BE2C (cell line): ENCODE data around the gene CENPP.

Experiments used
- DNase-seq: peaks from one replicate; pipeline ENCODE4 v3.0.0-alpha.2; 2020
- H3K27me3 ChIP-seq: fragments of 250-450 bp; sonication (Bioruptor Pico); 2 replicates; pipeline ENCODE4 v1.5.1; 2020; ENCODE audit warnings: mild to moderate bottlenecking
- H3K36me3 ChIP-seq: fragments of 250-450 bp; sonication (Bioruptor Pico); 2 replicates; pipeline ENCODE4 v1.5.1; 2020; ENCODE audit warnings: mild to moderate bottlenecking
- H3K4me1 ChIP-seq: fragments of 250-450 bp; sonication (Bioruptor Pico); 2 replicates; pipeline ENCODE4 v1.5.1; 2020
- H3K4me3 ChIP-seq: 2 replicates; pipeline ENCODE4 v1.5.1; 2011; ENCODE audit warnings: low read depth, low read length
- H3K9me3 ChIP-seq: fragments of 250-450 bp; sonication (Bioruptor Pico); 2 replicates; pipeline ENCODE4 v1.5.1; 2020
- CTCF ChIP-seq: IDR thresholded peaks from 2 replicates; pipeline ENCODE4 v1.5.1; 2012; ENCODE audit warnings: mild to moderate bottlenecking, low read depth, low read length

Gene CENPP

GRCh38 chr9:92603100-92603499 lies 277.3 kb downstream of the CENPP start:
- DNase-seq = no peak
- no peak for TF ChIP-seq CTCF

GRCh38 chr9:92603990-92604389 lies 278.2 kb downstream of the CENPP start:
- H3K4me3 ChIP-seq = no peak overlapping the region
- no peaks in the 10 kb centered on the region for H3K4me1 ChIP-seq
- H3K9me3 ChIP-seq = no peaks in the 10 kb centered on the region
- H3K36me3 ChIP-seq = no peaks in the 10 kb centered on the region
- TF ChIP-seq CTCF = no peak
- H3K27me3 ChIP-seq = no peaks in the 10 kb centered on the region
- DNase-seq = no peak

More at GRCh38 chr9:92603100-92603499, 277.3 kb downstream of the CENPP start:
- no peaks in the 10 kb centered on the region for H3K27me3 ChIP-seq
- no peak overlapping the region for H3K4me3 ChIP-seq
- no peaks in the 10 kb centered on the region for H3K9me3 ChIP-seq
- H3K36me3 ChIP-seq = no peaks in the 10 kb centered on the region
- no peaks in the 10 kb centered on the region for H3K4me1 ChIP-seq

GRCh38 chr9:92605224-92605623 lies 279.5 kb downstream of the CENPP start:
- Histone ChIP-seq H3K36me3 (peaks cover 3% of the 10 kb centered on the region; the same call in 1 of the 2 replicates), H3K4me3 (no peak overlapping the region), H3K4me1 (no peaks in the 10 kb centered on the region; the same call in 1 of the 2 replicates), H3K9me3 (no peaks in the 10 kb centered on the region), H3K27me3 (no peaks in the 10 kb centered on the region)
- no peak for DNase-seq
- no peak for TF ChIP-seq CTCF

GRCh38 chr9:92607088-92607487 lies 281.3 kb downstream of the CENPP start:
- H3K36me3 ChIP-seq = peaks cover 11% of the 10 kb centered on the region
- no peak for DNase-seq
- no peaks in the 10 kb centered on the region for H3K9me3 ChIP-seq
- no peaks in the 10 kb centered on the region; the same call in 1 of the 2 replicates for H3K4me1 ChIP-seq
- no peak overlapping the region for H3K4me3 ChIP-seq
- H3K27me3 ChIP-seq = no peaks in the 10 kb centered on the region
- TF ChIP-seq CTCF = no peak

- no peaks in the 10 kb centered on the region; the same call in 1 of the 2 replicates for H3K4me1 ChIP-seq
- H3K4me3 ChIP-seq = no peak overlapping the region
- DNase-seq = no peak
- peaks cover 13% of the 10 kb centered on the region for H3K36me3 ChIP-seq
- TF ChIP-seq CTCF = no peak
- H3K9me3 ChIP-seq = no peaks in the 10 kb centered on the region
- no peaks in the 10 kb centered on the region for H3K27me3 ChIP-seq
Measured at GRCh38 chr9:92607773-92608172, 282.0 kb downstream of the CENPP start.

- no peaks in the 10 kb centered on the region for H3K9me3 ChIP-seq
- no peak for DNase-seq
Measured at GRCh38 chr9:92608241-92608908, 282.6 kb downstream of the CENPP start.

More at GRCh38 chr9:92608241-92608908, 282.6 kb downstream of the CENPP start:
- no peaks in the 10 kb centered on the region; the same call in 1 of the 2 replicates for H3K4me1 ChIP-seq
- no peaks in the 10 kb centered on the region for H3K27me3 ChIP-seq
- no peak overlapping the region for H3K4me3 ChIP-seq
- H3K36me3 ChIP-seq = peaks cover 19% of the 10 kb centered on the region
- TF ChIP-seq CTCF = no peak
